NCI-H226 (cell line): ENCODE measurements around the gene RAB18.
"Not testable (repeated sequence)": the region's sequence is repeated elsewhere in the genome, so short reads cannot be mapped to it uniquely, and the experiment has no call there.

Experiments used
- DNase-seq: peaks from one replicate; pipeline ENCODE4 v3.0.0-alpha.2; 2015

Gene RAB18

DNA sequence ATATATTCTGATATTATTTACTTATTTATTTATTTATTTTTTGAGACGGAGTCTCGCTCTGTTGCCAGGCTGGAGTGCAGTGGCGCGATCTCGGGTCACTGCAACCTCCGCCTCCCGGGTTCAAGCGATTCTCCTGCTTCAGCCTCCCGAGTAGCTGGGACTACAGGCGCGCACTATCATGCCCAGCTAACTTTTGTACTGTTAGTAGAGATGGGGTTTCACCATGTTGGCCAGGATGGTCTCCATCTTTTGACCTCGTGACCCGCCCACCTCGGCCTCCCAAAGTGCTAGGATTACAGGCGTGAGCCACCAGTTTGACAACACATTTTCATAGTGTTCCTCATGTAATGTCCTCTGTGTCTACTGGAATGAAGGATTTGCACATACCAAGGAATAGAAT lies 1.4 kb downstream of the RAB18 start:
- DNase-seq: not testable (repeated sequence)

DNA sequence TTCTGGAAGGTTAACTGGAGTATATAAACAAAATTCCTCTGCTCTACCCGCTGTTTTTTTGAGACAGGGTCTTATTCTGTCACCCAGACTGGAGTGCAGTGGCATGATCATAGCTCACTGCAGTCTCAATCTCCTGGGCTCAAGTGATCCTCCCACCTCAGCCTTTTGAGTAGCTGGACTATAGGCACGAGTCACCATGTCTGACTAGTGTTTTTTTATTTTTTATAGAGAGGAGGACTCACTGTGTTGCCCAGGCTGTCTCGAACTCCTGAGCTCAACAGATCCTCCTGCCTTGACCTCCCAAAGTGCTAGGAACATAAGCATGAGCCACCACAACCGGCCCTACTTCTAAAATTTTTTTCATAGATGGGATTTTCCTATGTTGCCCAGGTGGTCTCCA lies 2.2 kb downstream of the RAB18 start:
- peak; percentile 21 for DNase-seq

DNA sequence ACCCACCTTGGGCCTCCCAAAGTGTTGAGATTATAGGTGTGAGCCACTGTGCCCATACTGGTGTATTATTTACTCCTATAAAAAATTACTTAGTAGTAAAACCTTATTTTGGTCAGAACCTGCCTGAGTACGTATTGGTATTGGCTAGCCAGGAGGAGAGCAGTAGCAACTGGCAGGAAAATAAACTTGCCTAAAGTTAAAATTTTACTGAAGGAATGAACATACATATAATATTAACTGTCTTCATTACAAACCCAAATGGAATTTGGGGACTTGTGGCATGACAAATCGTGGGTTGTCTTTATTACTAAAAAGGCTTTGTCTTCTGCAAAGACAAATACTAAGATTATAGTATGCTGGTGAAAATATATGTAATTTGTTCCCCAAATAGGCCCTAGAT lies 8.4 kb downstream of the RAB18 start:
- no peak for DNase-seq

DNA sequence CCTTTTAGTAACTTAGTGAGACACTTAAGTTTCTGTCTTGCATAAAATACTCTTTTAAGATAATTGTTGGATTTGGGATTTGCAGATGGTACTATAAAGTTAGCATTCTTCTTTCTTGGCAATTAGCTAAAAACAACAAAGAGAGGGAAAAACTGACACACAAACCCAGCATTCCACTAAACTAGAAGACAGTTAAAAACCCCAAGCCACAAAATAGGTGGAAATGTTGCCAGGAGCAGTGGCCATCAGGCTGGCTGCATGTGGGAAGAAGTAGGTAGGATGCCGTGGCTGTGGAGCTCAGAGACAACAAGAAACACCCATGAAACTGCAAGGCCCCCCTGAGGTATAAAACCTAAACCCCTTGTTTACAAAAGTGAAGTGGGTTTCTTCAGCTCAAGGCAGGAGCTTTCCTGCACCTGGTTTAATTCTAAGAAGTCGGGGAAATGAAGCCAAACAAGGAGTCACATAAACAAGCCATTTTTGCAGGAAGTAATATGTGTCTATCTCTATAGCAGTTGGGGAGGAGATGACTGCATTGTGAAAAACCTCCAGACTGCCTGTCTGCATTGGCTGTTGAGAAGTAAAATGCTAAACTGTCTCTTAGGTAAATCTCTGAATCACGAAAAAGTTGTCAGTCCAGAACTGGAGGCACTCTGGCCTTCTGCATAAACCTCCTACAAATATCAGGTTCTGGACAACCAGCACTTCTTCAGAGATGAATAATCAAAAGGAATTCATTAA lies 9.5 kb downstream of the RAB18 start:
- DNase-seq: no peak

DNA sequence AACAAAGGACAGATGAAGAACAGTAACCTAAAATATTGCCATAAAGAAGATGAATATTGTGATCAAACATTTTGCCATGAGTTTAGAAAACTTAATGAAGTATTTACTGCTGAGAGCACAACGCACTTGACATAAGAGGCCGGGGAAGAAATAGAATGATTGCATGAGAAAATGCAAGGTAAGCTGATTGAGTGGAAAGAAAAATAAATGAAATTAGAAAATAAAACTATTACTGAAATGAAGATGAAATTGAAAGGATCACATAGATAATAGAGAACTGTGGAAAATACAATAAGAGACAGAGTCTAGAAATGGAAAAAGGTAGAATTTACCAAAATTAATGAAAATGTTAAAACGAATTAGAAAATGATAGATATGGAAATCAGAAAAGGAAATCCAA lies 10.1 kb downstream of the RAB18 start:
- DNase-seq: no peak

DNA sequence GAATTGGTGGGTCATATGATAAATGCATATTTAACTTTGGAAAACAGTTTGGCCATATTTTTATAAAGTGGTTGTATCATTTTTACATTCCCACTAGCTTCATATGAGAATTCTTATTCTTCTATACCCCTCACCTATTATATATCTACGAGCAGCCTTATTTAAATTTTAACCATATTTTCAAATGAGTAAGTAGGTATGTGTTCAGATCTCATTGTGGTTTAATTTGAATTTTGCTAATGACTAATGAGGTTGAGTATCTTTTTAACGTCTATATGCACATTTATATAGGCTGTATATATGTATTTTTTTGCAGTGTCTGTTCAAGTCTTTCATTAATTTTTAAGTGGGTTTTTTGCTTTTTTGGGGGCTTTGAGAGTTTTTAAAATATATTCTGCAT lies 14.2 kb downstream of the RAB18 start:
- no peak for DNase-seq

DNA sequence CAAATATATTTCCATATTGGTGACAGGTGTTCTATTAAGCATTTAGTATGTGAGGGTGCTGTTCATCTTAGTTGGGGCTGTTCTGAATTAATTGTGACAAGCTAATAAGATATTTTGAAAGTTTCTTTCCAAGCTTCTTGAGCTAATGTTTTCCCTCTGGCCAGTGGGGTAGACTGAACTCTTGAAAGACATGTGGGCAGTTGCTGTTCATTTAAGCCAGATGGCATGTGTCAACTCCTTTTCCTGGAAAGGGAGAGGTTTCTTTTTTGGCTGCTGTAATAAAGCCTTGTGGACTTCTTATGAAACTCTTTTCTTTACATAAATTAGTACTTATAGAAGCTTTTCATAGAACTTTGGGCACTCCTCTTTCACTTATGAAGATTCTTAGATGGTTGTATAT lies 21.7 kb downstream of the RAB18 start:
- no peak for DNase-seq

DNA sequence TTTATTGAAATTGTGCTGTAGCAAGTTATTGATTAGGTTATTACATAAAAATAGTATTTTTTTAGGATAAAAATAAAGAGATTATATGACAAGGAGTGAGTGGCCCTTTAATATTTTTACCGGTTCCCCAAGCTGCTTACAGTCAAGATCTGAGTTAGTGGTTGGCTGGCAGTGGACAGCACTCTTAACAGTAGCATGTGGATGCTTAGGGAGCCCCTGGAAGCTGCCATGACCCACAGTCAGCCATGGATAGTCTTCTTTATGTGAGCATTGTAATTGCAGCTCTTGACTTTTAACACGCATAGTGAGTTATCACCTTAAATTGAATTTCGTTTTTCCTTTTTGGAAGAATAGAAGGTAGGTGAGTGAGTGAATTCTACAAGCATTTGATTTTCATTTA lies 22.1 kb downstream of the RAB18 start:
- no peak for DNase-seq

DNA sequence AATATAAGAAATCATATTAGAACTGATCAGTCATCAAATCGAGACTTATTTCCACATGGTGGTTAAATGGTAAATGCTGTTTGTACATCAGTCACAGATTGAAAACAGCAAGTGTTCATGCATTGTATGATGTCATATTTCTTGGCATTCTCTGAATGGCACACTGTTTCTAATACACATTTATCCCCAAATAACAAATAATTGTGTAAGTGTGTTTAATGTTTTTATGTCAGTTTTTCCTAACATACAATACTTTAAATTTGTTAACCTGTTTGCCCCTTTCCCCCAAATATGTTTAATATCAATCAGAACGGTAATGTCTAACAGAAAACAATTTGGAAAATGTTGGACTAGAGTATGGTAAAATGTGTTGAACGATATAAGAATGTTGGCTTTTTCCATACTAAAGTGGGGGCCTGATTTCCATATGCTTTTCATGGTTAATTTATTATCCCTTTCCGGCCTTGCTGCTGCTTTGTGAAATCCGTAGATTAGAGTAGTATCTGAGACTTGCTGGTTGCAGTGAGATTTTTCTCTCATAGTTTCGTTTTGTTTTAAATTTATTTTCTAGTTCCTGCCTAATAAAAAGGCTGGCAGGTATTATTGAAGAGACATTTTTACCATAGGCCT lies 23.7 kb downstream of the RAB18 start:
- no peak for DNase-seq

DNA sequence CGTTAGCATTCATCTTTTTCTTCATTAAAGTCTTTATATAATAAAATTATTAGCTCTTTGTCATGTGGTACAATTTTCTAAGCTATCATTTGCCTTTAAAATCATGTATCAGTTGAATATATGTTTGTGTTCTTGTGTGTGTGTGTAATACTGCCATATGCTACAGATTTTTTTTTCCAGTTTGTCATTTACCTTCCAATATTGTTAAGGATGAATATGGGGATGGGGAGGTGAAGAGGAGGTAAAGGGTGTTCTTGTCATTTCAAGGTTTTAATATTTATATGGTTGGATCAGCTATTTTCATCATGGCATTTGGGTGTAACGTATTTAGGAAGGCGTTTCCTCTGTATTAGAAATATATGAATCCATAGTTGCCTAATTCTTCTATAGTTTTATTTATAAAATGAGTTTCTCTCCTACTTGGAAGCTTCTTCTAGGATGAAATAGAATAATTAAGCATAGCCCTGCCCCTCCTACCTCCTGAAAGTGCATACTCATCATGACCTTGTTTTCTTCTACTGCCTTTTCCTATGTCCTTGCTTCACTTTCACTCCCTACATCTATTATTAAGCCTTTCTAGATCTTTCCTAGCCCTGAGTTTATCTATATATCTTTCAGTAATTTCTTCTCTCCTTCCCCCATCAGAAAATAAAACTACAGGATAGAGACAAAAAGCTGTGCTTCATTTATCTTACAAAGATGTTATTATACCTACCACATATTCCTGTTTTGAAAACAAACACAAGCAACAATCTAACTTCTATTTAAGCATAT lies 25.1 kb downstream of the RAB18 start:
- DNase-seq: no peak

DNA sequence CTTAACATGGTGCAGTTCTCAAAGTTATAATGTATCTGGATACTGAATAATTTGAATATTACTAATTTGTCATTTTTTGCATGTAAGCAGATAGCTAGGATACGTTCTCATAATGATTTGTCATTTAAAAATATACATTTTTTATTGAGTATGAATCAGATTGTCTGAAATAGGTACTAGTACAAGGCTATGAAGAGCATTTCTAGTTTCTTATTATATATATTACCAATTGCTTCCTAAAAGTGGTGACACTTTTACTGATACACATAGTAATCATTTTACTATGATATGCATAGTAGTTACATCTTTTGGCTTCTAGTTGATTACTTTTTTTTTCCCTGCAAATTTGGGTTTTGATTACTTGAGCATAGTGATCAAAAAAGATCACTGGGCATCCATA lies 26.4 kb downstream of the RAB18 start:
- DNase-seq: no peak

DNA sequence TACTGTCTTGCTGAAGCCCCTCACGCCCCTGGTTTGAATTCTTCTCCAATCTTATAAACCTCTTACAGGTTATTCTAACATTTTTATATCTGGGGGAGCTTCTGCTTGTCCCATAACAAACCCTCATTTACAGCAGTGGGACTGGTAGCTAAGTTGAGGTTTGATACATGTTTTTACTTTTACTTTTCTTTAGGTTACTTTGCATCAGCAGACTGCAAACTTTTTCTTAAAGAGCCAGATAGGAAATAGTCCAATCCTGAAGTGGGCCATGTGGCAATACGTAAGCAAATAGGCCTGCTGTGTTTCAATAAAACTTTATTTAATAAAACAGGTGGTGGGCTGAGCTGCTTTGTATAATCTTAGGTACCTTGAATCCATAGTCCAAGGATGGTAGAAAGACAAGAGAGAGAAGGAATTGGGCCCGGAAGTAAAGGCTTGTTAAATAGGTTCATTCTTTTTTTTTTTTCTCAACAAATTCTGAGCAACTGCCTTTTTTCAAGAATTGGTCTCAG lies 27.3 kb downstream of the RAB18 start:
- no peak for DNase-seq

DNA sequence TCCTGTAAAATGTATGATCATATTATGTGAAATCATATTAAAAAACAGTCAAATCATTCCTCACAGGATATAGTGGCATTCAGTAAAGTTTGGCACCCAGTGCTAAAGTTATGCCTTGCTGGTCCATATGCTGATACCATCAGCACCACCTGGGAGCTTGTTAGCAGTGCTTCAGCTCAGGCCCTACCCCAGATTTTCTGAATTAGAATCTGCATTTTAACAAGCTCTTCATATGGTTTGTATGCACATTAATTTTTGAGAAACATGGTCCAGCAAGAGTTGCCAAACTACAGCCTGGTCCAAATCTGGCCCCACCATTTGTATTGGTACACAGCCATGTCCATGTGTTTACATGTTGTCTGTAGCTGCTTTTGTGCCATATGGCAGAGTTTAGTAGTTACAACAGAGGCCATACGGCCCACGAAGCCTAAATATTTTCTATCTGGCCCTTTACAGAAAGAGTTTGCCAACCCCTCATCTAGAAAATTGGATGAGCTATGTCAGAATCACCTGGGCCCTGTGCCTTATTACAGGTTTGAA lies 30.1 kb downstream of the RAB18 start:
- no peak for DNase-seq

DNA sequence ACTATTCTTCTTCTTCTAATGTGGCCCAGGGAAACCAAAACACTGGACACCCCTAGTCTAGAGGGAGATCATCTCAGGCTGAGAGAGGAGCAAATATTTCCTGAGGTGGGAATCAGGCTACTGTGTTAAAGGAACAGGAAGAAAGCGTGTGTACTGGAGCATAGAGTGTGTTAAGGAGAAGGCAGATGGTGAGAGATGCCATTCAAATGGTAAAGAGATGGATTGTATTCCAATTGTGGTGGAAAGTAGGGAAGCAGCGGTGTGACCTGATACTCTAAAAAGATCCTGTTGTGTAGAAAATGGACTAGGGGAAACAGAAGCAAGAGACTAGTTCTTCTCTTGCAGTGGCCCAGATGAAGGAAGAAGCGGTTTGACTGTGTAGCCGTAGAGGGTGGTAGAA lies 31.2 kb downstream of the RAB18 start:
- DNase-seq: no peak

DNA sequence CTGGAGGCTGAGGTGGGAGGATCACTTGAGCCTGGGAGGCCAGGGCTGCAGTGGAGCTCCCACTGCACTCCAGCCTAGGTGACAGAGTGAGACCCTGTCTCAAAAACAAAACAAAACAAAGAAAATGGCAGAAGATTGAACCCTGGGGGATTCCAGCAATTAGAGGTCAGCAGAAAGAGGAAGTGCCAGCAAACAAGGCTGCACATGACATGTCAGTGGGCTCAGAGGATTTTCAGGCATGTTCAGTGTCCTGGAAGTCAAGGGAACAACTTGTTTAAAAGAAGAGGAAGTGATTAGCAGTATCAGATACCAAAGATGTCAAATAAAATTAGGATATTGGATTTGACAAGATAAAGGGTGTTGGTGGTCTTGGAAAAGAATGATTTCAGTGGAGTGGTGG lies 32.3 kb downstream of the RAB18 start:
- DNase-seq: no peak

DNA sequence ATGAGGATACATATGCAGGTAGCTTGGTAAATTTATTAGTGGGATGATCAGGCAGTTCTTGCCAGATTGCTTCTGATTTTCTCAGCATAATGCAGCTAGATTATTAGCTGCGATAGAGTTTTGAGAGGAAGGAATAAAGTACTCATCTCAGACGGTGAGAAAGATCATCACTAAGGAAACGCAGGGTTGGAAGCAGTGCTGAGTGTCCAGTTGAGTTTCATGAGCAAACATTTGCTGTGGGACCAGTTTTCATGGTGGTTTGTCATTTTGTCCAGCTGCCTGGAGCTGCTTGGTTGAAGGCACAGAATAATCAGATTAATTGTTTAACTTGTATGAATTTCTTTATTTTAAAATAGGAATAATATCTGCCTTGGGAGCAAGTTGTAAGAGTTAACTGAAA lies 33.1 kb downstream of the RAB18 start:
- DNase-seq: no peak

DNA sequence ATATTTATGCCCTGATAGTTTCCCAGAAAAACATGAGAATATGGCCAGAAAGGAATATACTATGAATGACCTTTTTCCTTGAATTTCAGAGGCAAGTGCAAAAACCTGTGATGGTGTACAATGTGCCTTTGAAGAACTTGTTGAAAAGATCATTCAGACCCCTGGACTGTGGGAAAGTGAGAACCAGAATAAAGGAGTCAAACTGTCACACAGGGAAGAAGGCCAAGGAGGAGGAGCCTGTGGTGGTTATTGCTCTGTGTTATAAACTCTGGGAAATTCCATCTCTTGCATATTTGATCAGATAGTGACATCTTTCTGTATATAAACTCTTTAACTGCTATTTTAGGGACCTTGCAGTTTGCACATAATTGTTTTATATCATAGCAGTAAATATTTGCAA lies 33.7 kb downstream of the RAB18 start:
- no peak for DNase-seq

DNA sequence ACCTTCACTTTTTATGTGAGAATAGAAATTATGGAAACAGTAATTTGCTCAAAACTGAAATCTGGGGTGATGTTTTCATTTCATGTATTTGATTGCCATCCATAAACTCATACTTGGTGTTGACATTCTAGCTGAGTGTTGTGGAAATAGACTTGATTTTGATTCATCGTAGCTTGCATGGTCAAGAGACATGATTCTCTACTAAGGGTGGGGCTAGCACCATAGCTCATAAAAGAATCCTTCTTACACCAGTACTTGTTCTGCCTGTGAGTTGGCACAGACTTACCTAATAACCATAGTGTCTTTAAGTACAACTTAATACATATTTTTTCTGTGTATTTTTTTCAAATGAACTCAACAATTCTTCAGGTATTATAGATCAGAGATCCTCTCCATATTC lies 36.6 kb downstream of the RAB18 start:
- DNase-seq: no peak

DNA sequence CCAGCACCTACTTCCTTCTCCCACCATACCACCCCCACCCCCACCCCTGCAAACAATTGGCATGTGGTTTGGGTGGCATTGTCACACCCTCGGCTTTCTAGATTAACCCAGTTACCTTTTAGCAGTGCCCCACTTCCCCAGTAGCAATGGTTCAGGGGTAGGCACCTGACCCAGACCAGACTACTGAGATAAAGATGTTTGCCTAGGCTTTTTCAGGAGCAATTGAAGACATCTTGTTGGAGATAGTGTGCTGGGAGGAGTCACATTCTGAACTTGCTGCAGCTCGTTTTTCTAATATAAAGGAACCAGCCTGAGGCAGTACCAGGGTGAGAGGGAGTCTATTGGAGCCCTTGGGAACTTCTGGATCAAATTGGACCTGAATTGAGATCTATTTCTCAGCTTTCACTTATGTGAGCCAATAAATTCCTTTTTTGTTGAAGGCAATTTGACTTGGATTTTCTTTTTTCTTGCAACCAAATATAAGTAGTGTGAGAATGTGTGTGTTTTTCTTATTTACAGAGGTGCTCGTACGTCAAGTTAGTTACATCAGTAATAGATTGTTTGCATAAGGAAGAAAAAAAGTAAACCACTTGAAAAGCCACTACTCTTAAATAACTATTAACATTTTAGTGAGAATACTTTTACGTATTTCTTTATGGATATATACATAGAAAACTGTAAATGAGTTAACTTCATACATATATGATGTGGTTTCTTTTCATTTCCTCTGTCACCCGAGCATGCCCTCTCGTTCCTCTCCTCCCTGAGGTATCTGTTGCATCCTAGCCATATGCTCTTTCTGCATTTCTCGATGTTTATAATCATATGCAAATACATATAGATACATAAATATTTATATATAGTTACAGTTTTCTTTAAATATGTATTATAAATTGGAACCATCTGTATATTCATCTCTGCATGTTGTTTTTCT lies 38.0 kb downstream of the RAB18 start:
- DNase-seq: no peak

DNA sequence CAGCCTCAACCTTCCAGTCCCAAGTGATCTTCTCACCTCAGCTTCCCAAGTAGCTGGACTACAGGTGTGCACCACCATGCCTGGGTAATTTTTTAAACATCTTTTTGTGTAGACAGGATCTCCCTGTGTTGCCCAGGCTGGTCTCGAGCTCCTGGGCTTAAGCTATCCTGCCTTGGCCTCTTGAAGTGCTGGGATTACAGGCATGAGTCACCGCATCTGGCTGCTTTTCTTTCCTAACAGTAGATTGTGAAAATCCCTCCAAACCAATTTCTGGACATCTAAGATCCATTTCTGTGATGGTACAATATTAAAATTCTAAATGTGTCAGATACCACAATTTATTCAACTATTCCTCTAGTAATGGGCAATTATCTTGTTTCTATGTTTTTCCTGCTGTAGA lies 38.7 kb downstream of the RAB18 start:
- peak; percentile 21 for DNase-seq

DNA sequence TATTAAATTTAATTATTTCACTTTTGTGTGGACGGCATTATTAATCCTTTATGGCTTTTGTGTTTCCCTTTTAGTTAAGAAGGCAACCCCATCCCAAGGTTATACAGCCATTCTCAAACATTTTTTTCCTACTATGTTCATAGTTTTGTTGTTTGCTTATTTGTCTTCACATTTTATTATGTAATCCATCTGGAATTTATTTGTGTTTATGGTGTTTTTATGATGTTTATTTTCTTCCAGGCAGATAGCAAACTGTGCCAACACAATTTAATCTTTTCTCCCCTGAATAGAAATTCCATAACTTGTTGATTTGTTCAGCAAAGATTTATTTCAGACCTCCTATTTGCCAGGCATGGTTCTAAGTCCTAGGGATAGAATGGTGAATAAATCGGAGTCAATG lies 42.9 kb downstream of the RAB18 start:
- no peak for DNase-seq

DNA sequence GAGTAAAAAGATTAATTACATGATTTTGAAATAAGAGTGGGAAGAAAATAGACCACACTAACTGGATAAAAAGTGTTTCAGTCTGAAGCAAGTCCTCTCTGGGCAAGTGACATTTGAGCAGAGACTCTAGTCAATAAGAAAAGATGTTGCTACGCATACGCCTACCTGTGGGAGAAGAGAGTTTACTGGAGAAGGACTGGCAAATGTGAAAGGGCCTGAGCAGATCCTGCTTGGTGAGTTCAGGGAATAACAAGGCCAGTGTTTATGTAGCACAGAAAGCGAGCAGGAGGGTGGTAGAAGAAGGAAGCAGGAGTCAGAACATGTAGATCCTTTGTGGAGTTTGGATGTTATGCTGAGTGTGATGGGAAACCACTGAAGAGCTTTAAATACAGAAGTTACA lies 43.4 kb downstream of the RAB18 start:
- no peak for DNase-seq

DNA sequence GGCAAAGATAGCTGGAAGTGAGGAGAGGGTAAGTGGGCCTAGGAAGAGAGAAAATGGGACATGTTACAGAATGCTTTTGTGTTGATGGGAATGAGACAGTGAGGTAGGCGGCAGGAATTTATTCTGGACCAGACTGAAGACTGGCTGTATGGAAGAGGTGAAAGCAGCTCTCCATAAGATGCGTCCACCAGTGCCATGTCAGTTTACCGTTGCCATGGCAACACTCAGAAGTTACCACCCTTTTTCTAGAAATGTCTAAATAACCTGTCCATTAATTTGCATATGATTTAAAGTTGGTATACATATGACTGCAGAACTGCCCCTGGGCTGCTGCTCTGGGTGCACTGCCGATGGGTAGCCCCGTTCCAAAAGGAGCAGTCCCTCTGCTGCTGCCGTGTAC lies 46.7 kb downstream of the RAB18 start:
- DNase-seq: no peak
